ENCODE data around the gene TCP11L2.

TCP11L2 gene

DNA sequence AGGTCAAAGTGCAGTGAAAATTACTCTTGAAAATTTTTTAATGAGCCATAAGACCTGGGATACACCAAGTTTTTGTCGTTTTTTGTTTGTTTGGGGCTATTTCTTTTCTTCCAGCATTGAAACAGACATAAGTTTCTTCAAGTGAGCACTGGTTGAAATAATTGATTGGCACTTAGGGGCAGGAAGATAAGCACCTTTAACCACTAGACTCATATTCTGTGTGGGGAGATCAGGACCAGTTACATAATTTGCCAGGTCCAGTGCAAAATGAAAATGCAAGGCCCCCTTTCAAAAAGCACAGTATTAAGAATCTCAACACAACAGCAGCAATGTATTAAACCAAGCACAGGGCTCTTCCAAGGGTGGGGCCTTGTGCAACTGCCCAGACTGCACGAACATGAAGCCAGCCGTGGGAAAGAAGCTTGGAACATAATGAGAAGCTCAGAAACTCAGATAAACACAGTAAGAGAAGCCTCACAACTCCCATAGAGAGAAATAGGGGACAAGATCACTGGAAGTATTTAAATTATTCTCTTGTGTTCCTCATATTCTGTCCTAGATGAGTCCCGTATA is 3.2 kb upstream of the TCP11L2 start:
- Histone ChIP-seq H3K27me3 (ENCODE audit: control insufficient read depth, insufficient read depth, low read length) (no peaks in the 10 kb centered on the region), H3K4me3 (ENCODE audit: low read depth, low read length) (no peak overlapping the region), H3K4me1 (peaks cover 20% of the 10 kb centered on the region), H3K9ac (no peak overlapping the region), H3K9me3 (ENCODE audit: control insufficient read depth, low read length) (no peaks in the 10 kb centered on the region), H3K36me3 (ENCODE audit: control insufficient read depth, insufficient read depth, low read length) (no peaks in the 10 kb centered on the region), H3K4me2 (ENCODE audit: low read length) (no peak overlapping the region), H3K27ac (peak overlapping the region; percentile 48), H3K79me2 (peaks cover 3% of the 10 kb centered on the region), H2AFZ (peak overlapping the region; percentile 70)
- TF ChIP-seq, protein P1, sequence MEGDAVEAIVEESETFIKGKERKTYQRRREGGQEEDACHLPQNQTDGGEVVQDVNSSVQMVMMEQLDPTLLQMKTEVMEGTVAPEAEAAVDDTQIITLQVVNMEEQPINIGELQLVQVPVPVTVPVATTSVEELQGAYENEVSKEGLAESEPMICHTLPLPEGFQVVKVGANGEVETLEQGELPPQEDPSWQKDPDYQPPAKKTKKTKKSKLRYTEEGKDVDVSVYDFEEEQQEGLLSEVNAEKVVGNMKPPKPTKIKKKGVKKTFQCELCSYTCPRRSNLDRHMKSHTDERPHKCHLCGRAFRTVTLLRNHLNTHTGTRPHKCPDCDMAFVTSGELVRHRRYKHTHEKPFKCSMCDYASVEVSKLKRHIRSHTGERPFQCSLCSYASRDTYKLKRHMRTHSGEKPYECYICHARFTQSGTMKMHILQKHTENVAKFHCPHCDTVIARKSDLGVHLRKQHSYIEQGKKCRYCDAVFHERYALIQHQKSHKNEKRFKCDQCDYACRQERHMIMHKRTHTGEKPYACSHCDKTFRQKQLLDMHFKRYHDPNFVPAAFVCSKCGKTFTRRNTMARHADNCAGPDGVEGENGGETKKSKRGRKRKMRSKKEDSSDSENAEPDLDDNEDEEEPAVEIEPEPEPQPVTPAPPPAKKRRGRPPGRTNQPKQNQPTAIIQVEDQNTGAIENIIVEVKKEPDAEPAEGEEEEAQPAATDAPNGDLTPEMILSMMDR (IDR thresholded peaks at IDR 0.05), result no peak

DNA sequence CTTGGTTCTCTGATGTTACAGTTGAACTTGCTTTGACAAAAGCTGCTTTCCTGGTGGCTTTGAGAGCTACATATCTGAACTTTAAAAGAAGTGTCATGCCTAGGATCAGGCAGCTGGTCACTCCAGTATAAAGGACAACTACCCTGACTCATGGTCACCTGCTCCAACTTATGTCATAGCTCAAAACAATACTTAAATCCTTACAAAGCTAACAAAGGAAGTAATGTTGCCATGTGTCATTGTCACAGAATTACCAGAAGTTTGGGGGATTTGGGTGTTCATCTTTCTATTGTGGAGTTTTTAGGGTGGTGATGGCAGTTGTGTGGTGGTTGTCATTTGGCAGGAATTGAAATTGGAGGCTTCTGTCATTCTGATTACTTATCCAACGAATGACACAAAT is 1.8 kb upstream of the TCP11L2 start:
- H3K27me3 ChIP-seq (ENCODE audit: control insufficient read depth, insufficient read depth, low read length), result no peaks in the 10 kb centered on the region
- TF ChIP-seq, protein P1 (IDR thresholded peaks at IDR 0.05), result no peak
- H3K79me2 ChIP-seq, result peaks cover 3% of the 10 kb centered on the region
- H3K36me3 ChIP-seq (ENCODE audit: control insufficient read depth, insufficient read depth, low read length), result no peaks in the 10 kb centered on the region
- no peak overlapping the region for H3K9ac ChIP-seq
- H3K4me1 ChIP-seq, result peaks cover 26% of the 10 kb centered on the region
- no peaks in the 10 kb centered on the region for H3K9me3 ChIP-seq (ENCODE audit: control insufficient read depth, low read length)
- H2AFZ ChIP-seq, result peak overlapping the region; percentile 89
- H3K4me2 ChIP-seq (ENCODE audit: low read length), result no peak overlapping the region
- no peak overlapping the region for H3K4me3 ChIP-seq (ENCODE audit: low read depth, low read length)
- H3K27ac ChIP-seq, result peak overlapping the region; percentile 97

DNA sequence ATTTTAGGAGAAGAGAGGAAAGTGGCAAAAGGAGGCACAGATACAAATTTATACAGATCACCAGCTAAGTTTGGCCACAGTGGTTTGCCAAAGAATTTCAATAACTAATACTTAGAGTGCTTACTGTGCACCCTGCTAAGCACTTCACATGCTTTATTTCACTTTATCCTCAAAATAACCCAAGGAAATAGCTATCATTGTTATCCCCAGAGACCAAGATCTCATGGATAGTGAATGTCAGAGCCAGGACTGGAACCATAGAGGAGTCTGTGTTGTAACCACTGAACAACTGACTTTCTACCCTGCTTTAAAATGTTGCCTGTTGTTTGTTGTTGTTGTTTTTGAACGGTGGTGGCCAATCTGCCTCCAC is 1.3 kb upstream of the TCP11L2 start:
- H3K36me3 ChIP-seq (ENCODE audit: control insufficient read depth, insufficient read depth, low read length), result no peaks in the 10 kb centered on the region
- H2AFZ ChIP-seq, result peak overlapping the region; percentile 89
- no peak overlapping the region for H3K9ac ChIP-seq
- no peaks in the 10 kb centered on the region for H3K27me3 ChIP-seq (ENCODE audit: control insufficient read depth, insufficient read depth, low read length)
- peak overlapping the region; percentile 97 for H3K27ac ChIP-seq
- peak overlapping the region; percentile 96 for H3K4me2 ChIP-seq (ENCODE audit: low read length)
- H3K79me2 ChIP-seq, result peaks cover 3% of the 10 kb centered on the region
- H3K4me1 ChIP-seq, result peaks cover 26% of the 10 kb centered on the region
- H3K9me3 ChIP-seq (ENCODE audit: control insufficient read depth, low read length), result no peaks in the 10 kb centered on the region
- TF ChIP-seq, protein P1 (IDR thresholded peaks at IDR 0.05), result no peak
- peak overlapping the region; percentile 71 for H3K4me3 ChIP-seq (ENCODE audit: low read depth, low read length)

DNA sequence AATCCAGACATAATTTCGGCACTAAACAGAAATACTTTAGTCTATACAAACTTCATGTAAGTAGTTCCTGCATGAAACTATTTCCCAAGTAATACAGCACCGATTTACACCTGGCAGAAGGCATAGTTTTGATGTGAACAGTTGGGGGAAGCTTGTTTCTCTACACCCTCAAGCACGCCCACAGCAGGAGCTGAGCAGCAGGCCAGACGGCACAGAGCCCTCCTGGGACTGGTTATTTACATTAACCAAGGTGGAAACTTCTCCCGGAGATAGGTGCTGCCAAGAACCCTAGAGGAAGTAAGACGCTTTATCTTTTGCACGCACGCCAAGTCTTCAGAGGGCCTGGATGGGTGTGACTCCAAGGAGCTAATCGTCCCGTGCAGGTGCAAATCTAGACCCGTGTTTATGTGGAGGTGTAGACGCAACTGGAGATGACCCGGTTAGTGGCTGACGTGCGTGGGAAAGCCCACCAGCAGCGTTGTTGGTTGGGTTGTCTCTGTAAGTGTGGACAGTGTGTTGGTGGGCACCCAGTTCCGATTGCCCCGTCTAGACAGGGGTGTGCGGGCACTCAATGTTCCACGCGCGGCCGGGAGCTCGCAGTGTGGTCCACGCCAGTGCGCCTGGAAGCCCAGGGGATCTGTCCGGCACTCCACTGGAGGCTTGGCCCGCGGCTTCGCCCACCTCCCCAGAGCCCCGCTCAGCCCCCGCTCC is 767 bp upstream of the TCP11L2 start:
- Histone ChIP-seq H3K4me3 (ENCODE audit: low read depth, low read length) (peak overlapping the region; percentile 71), H3K27ac (peak overlapping the region; percentile 97), H3K4me1 (peaks cover 26% of the 10 kb centered on the region), H2AFZ (peak overlapping the region; percentile 89), H3K4me2 (ENCODE audit: low read length) (peak overlapping the region; percentile 96), H3K36me3 (ENCODE audit: control insufficient read depth, insufficient read depth, low read length) (no peaks in the 10 kb centered on the region), H3K79me2 (peaks cover 3% of the 10 kb centered on the region), H3K27me3 (ENCODE audit: control insufficient read depth, insufficient read depth, low read length) (no peaks in the 10 kb centered on the region), H3K9ac (no peak overlapping the region), H3K9me3 (ENCODE audit: control insufficient read depth, low read length) (no peaks in the 10 kb centered on the region)
- TF ChIP-seq, protein P1 (IDR thresholded peaks at IDR 0.05), result no peak

Data from parathyroid adenoma (tissue), 2 donors.